ENCODE results near the gene PPP2R5D. TPM values are rescaled to one million over a fixed set of nuclear protein-coding genes. Genes with fewer than 3 reads are reported as not detected.

Gene PPP2R5D
- total and polyA plus RNA-seq, 9 of the 15 experiments (the other 6 are each of a cell fraction or from before 2014, with no cell fraction given): 1.3 to 96.1 (median 38.4) TPM

GRCh38 chr6:43059168-43060033 is 75.0 kb downstream of the PPP2R5D start, which contains the start of the genes KLC4 and MRPL2 (continued):
- TF ChIP-seq ATF7 (IDR thresholded peaks at IDR 0.05) (peak; percentile 87), BDP1 (IDR thresholded peaks at IDR 0.05; ENCODE audit: insufficient read depth, insufficient read length) (no peak), GTF3C2 (IDR thresholded peaks at IDR 0.05; ENCODE audit: borderline replicate concordance, extremely low read depth, insufficient read length) (no peak), ZMIZ1 (IDR thresholded peaks at IDR 0.05; ENCODE audit: low read depth in 2 of 2, low read length in 2 of 2) (0 out of 4 replicates have a peak, but pooled peaks of 1 of the 2 experiments have one; percentile 25), TCF15 (CRISPR knock-in tag; IDR thresholded peaks at IDR 0.05) (no peak)

Data from K562 (cell line).